HG02798 (cell line): Measurements from ENCODE around the gene CNOT1.
"Not testable (repeated sequence)": the region's sequence is repeated elsewhere in the genome, so short reads cannot be mapped to it uniquely, and the experiment has no call there.

ENCODE experiments used
- ATAC-seq: cut with Tn5 transposase; IDR thresholded peaks from one replicate; pipeline ENCODE4 v1.9.1; 2021; ENCODE audit warnings: mild to moderate bottlenecking; ENCODE audit not compliant: unreplicated experiment, poor library complexity

CNOT1 gene

DNA sequence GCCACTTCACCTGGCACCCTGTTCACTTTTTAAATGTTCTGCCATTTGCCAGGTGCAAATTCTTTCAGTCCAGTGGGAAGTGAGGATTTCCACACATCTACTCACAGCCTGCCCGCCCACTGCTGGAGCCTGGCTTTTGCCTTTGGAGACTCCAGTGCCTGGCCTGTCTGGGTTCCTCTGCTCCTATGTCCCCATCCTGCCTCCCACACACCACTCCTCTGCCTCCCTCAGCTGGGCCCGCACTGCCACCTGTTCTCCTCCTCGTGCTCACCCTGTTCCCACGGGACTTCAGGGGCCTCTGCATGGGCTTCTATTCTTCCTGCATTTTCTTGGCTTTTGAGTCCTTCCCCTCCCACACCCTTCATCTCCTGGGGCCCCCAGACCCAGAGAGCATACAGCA, 137.6 kb downstream of the CNOT1 start:
- no peak for ATAC-seq

DNA sequence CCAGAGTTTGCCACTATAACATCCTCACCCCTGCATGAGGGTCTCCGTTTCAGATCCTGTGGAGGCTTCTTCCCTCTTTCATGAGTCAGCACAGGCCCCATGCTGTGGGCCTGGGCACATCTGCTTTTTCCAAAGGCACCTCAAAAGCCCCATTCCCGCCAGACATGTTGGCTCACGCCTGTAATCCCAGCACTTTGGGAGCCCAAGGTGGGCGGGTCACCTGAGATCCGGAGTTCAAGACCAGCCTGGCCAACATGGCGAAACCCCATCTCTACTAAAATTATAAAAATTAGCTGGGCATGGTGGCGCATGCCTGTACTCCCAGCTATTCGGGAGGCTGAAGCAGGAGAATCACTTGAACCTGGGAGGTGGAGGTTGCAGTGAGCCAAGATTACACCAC, 139.1 kb downstream of the CNOT1 start:
- not testable (repeated sequence) for ATAC-seq

DNA sequence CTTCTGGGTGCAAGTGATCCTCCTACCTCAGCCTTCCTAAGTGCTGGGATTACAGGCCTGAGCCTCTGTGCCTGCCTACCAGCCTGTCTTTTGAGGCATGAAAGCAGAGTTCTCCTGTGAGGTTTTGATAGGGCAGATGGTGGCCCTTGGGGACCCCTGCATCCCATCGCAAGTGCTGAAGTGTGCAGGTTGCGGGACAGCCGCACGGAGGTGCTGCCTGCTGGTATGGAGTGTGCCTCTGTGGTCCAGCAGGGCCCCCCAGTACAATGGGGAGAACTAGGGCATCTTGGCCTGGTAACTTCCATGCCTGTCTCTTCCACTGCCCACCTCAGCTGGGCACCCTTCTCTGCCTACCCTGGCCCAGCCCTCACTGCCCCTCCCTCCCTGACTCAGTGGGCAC, 139.6 kb downstream of the CNOT1 start:
- no peak for ATAC-seq

DNA sequence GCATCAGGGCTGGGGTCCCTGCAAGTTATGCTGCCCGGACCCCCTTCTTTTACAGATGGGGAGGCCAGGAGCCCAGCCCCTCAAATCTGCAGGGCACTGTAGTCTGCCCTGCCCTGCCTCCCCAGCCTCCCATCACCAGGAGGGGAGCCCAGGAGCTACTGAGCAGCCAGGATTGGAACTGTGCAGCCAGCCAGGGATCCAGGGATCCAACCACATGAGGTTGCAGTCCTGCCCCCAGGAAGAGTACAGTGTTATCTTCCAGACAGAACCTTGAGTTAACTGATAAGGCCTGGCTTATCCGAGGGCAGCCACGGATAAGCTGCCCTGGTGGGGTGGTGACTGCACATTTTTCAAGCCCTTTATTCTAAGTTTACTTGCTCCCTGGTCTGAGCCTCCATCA, 141.1 kb downstream of the CNOT1 start:
- ATAC-seq = no peak

DNA sequence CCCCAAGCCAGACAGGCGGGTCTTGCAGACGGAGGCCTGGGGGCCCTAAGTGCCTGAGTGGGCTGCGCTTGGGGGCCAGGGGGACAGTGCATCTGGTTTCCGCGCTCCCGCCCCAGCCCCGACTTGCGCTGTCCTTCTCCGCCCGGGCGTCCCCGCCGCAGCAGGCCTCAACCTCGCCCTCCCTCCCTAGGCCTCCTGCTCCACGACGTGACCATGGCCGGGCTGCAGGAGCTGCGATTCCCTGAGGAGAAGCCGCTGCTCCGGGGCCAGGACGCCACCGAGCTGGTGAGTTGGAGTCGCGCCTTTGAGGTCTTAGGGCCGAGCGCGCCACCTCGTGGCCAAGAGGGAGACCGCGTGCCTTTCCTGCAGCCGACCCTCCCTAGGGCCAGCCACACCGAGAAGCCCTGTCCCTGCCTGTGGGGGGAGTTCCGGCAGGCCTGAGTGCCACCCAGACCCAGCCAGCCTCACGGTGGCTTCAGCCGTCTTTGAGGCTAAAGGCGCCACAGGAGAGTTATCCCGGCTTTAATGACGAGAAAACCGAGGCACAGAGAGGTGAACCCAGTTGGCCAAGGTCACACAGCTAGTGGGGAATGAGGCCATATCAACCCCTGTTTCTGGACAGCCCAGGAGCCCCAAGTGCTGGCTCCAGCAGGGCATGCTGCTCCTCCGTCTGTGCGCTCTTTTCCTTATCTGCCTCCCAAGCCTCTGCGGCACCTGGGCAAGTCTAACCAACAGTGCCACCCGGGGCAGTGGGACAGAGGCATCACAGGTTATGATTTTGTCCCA, 141.9 kb downstream of the CNOT1 start:
- ATAC-seq = peak; percentile 84

DNA sequence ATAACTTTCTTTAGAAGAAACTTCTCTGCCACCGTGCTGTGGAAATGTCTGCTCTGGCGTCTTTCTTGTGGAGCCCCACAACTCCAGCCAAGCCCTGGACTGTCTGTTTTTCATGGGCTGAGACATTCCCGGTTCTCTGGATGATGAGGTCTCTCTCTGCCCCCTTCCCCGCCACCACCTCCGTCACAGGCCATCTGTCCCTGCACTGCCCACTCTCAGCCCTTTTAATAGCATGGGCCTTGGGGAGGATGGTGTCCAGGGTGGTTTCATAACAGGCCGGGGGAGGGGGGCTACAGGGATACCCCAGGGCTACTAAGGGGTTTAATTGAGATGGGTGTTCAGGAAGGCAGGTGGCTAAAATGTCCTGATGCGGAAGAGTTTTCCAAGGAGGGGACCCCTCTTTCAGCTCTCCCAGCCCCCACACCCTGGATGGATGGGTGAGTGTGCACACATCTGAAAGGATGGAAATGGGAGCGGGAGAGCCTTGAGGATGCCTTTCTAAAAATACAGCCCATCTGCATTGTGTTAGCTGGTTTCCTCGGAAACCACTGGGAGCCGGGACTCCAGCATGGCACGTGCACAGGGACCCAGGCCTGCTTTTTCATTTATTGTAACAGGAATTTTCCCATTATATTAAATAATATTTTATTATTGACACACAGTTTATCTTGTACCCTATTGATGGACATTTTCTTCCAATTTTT, 144.3 kb downstream of the CNOT1 start:
- ATAC-seq = no peak

DNA sequence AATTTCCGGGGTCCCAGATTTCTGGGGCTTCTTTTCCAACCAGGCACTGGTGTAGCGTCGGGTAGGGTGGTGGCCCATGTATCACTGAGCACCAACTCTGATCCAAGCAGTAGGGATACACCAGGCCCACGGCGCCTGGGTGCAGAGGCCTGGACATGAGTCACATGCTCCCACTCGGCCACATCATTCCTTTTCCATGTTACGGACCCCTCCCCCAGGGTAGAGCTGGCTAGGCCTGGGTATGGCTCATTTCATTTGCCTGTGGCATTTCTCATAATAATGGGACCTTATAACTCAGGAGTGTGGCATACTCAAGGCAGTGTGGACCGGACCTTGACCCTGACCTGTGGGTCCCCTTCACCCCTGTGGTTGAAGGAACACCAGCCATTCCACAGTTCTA, 147.7 kb downstream of the CNOT1 start:
- ATAC-seq = no peak

DNA sequence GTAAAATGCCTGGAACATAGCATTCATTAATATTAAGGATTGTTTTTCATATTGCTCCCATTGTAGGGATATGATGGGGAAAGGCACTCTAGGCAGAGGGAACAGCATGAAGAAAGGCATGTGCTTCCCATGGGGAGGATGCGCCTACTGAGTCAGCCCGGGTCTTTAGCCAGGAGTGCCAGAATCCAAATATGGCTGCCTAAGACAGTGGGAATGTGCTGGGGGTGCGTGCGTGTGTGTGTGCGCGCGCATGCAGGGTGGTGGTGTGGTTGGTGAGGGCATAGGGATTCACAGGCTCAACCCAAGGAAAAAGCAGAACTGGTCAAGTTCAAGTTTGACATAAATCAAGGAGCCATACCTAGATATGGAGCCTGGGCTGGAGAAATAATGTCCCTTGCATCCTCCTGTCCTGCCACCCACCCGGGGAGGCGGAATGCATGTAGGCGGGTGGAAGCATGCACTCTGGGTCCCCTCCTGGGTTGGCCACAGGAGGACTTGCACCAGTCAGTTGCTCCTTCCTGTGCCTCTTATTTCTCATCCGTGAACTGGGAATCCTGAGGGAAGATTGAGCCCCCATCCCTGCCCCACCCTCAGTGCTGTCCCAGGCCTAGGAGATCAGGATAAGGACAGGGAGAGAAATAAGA, 148.3 kb downstream of the CNOT1 start:
- no peak for ATAC-seq

DNA sequence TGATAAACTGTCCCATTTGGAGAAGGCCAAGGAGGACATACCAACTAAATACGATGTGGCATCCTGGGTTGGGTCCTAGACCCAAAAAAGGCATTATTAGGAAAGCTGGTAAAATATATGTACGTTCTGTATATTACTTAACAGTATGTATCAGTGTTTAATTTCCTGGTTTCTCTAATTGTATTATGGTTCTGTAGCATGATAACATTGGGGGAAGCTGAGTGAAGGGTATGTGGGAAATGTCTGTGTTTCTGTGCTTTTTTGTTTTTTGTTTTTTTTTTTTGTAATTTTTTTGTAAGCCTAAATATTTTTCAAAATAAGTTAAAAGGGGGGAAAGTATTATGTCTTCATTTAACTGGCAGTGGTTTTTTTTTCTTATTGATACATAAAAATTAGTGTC, 151.2 kb downstream of the CNOT1 start:
- no peak for ATAC-seq

DNA sequence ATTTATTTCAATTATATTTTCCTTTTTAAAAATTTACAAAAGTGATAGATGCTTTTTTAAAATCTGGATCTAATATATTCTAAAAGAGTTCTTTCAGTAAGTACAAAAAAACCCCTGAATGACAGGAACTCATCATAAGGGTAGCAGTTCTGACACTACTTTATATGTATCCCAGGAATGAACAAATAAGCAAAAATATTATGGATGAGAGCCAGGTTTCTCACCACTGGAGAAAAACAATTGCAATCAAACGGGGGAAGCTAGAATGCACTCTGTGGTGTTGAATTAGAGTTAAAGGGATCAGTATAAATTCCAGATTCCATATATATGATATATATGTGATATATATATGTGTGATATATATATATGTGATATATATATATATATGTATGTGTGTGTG, 152.8 kb downstream of the CNOT1 start:
- ATAC-seq = no peak

DNA sequence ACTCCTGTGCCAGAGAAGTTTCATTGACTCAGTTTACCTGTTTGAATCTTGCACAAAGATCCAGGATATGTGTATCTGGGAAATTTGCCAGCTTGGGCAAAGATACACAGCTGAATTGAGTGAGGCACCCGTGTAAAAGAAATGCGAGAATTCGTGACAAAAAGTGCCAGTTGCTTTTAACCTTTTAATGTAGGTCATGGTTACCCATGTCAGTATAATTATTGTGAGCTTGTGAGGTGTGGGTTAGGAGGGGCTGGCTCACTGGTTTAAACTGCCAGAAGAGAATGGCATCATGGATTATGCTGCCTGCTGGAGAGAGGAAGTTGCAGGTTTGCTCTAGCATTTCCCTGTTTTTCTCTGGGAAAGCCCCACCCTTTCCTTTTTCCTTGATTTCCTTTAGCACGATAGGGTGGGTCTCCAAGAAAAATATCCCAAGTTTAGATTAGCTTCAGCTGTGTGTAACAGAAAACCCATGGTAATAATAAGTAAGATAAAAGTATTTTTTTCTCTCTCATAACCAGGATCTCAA, 154.5 kb downstream of the CNOT1 start:
- ATAC-seq = no peak

DNA sequence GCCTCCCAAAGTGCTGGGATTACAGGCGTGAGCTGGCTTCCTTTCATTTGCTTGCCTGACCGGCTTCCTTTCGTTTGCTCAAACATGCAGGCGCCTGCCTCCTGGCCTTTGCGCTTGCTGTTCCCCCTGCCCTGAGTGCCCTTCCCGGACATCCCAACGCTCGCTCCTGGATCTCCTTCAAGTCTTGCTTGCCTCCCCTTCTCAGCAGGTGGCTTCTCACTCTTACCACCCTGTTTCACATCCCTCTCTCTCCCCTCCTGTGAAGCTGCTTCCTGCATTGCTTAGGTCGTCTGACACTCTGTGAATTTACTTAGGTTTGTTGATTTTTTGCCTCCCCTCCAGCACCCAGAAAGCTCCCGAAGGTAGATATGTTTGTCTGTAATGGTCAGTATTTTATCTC, 155.3 kb downstream of the CNOT1 start:
- no peak for ATAC-seq

DNA sequence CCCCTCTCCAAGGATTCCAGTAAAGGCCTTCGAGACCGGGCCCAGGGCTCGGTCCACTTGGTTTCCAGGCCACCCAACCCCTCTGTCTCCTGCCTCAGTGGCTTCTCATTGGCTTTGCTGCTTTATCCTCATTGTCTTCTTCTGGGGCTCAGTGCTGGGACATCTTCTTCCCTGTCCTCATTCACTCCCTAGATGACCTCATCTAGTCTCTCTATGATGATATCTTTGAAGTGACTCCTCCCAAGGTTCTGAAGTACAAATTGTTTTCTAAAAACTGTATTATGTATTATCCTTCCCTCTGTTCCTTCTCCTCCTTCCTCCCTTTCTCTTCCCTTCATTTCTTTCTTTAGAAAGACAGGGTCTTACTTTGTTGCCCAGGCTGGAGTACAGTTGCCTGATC, 156.8 kb downstream of the CNOT1 start:
- no peak for ATAC-seq

DNA sequence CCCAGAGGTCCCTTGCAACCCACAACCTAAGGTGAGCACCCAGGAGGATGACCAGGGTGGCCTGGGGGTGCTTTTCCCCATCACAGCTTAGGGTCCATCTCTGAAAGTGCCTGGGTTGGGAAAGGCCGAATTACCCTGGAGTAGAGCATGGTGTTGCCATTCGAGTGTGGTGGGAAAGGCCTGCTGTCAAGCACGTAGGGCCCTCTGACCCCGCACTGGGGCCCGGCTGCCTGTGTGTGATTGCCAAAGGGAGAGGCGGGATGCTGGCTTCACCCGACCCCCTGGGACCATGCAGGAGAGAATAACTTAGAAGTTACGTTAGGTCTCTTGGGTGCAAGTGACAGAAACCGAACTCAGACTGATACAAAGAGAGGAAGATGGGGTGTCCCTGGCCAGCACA, 157.4 kb downstream of the CNOT1 start:
- no peak for ATAC-seq

DNA sequence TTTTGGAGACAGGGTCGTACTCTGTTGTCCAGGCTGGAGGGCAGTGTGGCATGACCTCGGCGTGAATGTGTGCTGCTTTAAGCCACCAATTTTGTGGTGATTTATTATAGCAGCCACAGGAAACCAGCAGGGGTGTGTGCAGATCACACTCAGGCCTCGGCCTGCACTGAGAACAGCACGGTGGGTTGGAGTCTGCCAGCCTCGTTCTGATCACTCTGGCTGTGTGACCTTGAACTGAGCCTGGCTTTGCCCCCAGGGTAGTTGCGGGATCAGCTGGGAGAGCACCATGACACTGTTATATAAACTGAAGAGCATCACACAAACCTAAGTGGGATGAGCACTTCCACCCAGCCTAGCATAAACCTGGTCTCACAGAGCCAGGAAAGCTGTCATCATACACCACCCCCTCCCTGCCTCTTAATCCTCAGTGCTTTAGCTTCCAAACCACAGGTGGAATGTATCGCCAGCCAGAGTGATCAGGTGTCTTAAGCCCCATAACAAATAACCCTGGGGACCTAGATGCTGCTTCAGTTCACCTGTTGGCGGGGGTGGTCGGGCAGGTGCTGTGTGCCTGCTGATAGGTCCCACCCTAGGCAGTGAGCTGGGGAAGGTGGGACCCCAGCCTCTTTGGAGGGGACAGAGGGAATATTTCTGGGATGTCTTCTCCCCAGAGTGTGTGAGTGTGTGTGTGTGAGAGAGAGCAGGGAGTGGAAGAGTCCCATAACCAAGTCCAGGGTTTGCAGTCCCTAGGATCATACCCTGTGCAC, 158.2 kb downstream of the CNOT1 start:
- no peak for ATAC-seq
